Measurements from ENCODE around the gene TNFRSF4. TPM values are rescaled to one million over a fixed set of nuclear protein-coding genes. Genes with fewer than 3 reads are reported as not detected.
"Not testable (repeated sequence)": the region's sequence is repeated elsewhere in the genome, so short reads cannot be mapped to it uniquely, and the experiment has no call there.

The TNFRSF4 gene
- total and polyA plus RNA-seq, 2 of the 8 experiments (the other 6 are each of a cell fraction or from before 2014, with no cell fraction given), result 0.06 TPM; not detected in 1

DNA sequence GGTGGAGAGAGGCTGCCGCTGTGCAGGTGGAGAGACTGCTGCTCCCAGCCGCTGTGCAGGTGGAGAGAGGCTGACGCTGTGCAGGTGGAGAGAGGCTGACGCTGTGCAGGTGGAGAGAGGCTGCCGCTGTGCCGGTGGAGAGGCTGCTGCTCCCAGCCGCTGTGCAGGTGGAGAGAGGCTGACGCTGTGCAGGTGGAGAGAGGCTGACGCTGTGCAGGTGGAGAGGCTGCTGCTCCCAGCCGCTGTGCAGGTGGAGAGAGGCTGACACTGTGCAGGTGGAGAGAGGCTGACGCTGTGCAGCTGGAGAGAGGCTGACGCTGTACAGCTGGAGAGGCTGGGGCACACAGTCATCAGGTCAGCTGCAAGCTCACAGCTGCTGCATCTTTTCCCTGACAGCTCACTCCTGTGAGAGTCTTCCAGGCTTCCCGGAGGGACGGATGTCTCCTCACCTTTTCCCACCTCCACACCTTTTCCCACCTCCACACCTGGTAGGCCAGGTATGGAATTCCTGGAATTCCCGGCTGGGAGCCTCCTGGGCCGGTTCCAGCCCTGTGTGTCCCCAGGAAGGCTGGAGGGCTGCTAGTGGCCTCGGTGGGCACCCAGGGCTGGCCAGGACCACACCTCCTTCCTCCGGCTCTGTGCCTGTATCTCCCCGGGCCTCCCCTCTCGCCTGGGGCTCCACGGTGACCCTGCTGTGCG, 37.7 kb downstream of the TNFRSF4 start:
- CTCF ChIA-PET (ENCODE audit: partially characterized antibody), result interaction anchor here (1.0 kb wide), 2 partner anchors 11 to 40 kb away, joined by 3 read pairs; no protein-coding TSS in a partner anchor
- WGBS, 2 experiments (ENCODE audit: extremely low coverage in 1 of 2, insufficient coverage in 1 of 2, insufficient read length in 1 of 2, insufficient replicate concordance in 2 of 2, low coverage in 1 of 2, low lambda C conversion rate in 2 of 2, missing lambda C conversion rate in 1 of 2), result 63% methylated on average over 22 of the region's 22 CpGs; no CpG with 5 or more reads in 1 of the 2 experiments
- DNase-seq (ENCODE audit: low read depth in 1 of 2, low spot score in 2 of 2), result peak in 1 of 2 experiments; percentile 68

More for the DNA sequence above, 37.7 kb downstream of the TNFRSF4 start:
- Histone ChIP-seq H4K8ac (ENCODE audit: extremely low read depth, insufficient read depth, low read length) (peak overlapping the region; percentile 51), H2BK12ac (ENCODE audit: low read depth, low read length) (peak overlapping the region; percentile 71; the same call in 1 of the 2 replicates), H3K27me3 (replicated peaks in 1 of 4; ENCODE audit: control insufficient read depth in 3 of 4, extremely low read depth in 1 of 4, insufficient read depth in 3 of 4, low read length in 3 of 4) (peaks cover 0 to 10% (median 6%) of the 10 kb centered on the region in 4 experiments; a peak in 4 of 7 replicates), H2BK15ac (ENCODE audit: low read length) (peak overlapping the region; percentile 90; the same call in 1 of the 2 replicates), H3K4me2 (ENCODE audit: insufficient read depth in 1 of 2, low read depth in 2 of 2, low read length in 2 of 2) (peak overlapping the region; percentile 50 to 51), H2BK5ac (ENCODE audit: low read depth, low read length) (peak overlapping the region; percentile 84; the same call in 1 of the 2 replicates), H3K4me1 (replicated peaks in 1 of 4; ENCODE audit: control insufficient read depth in 3 of 4, insufficient read depth in 4 of 4, low read length in 3 of 4) (peaks cover 4 to 22% (median 18%) of the 10 kb centered on the region in 4 experiments), H2BK20ac (ENCODE audit: low read length) (0 out of 2 replicates have a peak overlapping the region, but pooled peaks have one; percentile 66), H2AK5ac (ENCODE audit: low read depth, low read length) (0 out of 2 replicates have a peak overlapping the region, but pooled peaks have one; percentile 53)
- H2BK120ac ChIP-seq (replicated peaks; ENCODE audit: low read depth, low read length); H3K4me3 ChIP-seq (ENCODE audit: extremely low read depth in 1 of 4, insufficient read depth in 2 of 4, low read depth in 3 of 4, low read length in 4 of 4); H3K23me2 ChIP-seq (ENCODE audit: low read depth, low read length); FAIRE-seq; H3K18ac ChIP-seq (ENCODE audit: extremely low read depth, low read length); H4K5ac ChIP-seq (ENCODE audit: insufficient read length, low read depth, low read length); POLR2A ChIA-PET (ENCODE audit: partially characterized antibody); H3K9ac ChIP-seq (replicated peaks in 1 of 4; ENCODE audit: extremely low read depth in 1 of 4, low read depth in 3 of 4, low read length in 3 of 4); H3K9me3 ChIP-seq (ENCODE audit: insufficient read depth in 2 of 2, low read depth in 1 of 2, low read length in 1 of 2); H4K91ac ChIP-seq (replicated peaks; ENCODE audit: insufficient read length, low read length); H3K4ac ChIP-seq (replicated peaks; ENCODE audit: insufficient read length, low read depth, low read length); H2AFZ ChIP-seq (ENCODE audit: low read length); H4K20me1 ChIP-seq (replicated peaks in 1 of 2; ENCODE audit: control insufficient read depth in 1 of 2, insufficient read depth in 2 of 2, low read length in 2 of 2); H3K56ac ChIP-seq (replicated peaks; ENCODE audit: insufficient read length, low read depth, low read length); H3K79me2 ChIP-seq (ENCODE audit: control insufficient read depth in 1 of 2, insufficient read depth in 2 of 2, low read length in 2 of 2); H3K23ac ChIP-seq (ENCODE audit: insufficient read length); H3K79me1 ChIP-seq (ENCODE audit: low read depth, low read length); H3K14ac ChIP-seq (ENCODE audit: insufficient read length); H3K36me3 ChIP-seq (ENCODE audit: control insufficient read depth in 2 of 4, insufficient read depth in 4 of 4, low read length in 3 of 4); H3K27ac ChIP-seq (ENCODE audit: low read depth, low read length): not testable (repeated sequence)
- TF ChIP-seq TEAD4 (IDR thresholded peaks at IDR 0.05; ENCODE audit: low read depth, low read length), result peak; percentile 97
- peak; percentile 88 for TF ChIP-seq E2F6 (IDR thresholded peaks at IDR 0.05)
- TF ChIP-seq TCF12 (IDR thresholded peaks at IDR 0.05; ENCODE audit: low read depth, low read length), result 0 out of 2 replicates have a peak, but pooled peaks have one; percentile 61
- TF ChIP-seq, protein P1, sequence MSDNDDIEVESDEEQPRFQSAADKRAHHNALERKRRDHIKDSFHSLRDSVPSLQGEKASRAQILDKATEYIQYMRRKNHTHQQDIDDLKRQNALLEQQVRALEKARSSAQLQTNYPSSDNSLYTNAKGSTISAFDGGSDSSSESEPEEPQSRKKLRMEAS (IDR thresholded peaks at IDR 0.05), result peak; percentile 15; the same call in 1 of the 2 replicates
